AG04450 (cell line): ENCODE data around the gene WWC2. TPM values are rescaled to one million over a fixed set of nuclear protein-coding genes. Genes with fewer than 3 reads are reported as not detected.
A peak's percentile ranks its signal among the peaks of the same experiment; 100 is the strongest.

Experiments
- CTCF ChIA-PET: fragments of 300-600, 350-600 bp; formaldehyde crosslinking; extraction: SDS; loops from one replicate; lab custom pipeline; 2022; ENCODE audit warnings: antibody characterized with exemption, inconsistent platforms; lab: Charles Lee
- POLR2A ChIA-PET: fragments of 350-600 bp; formaldehyde crosslinking; extraction: SDS; loops from one replicate; lab custom pipeline; 2021; ENCODE audit warnings: antibody characterized with exemption, inconsistent platforms; lab: Yijun Ruan, JAX
- DNase-seq: peaks from one replicate; pipeline ENCODE4 v3.0.0-alpha.2; 2011; ENCODE audit warnings: low read depth, low spot score
- H3K27ac ChIP-seq: one replicate; pipeline ENCODE4 v1.5.1; 2012; ENCODE audit warnings: low read depth, low read length, control low read depth
- H3K27me3 ChIP-seq: one replicate; pipeline ENCODE4 v1.6.0; 2012; ENCODE audit warnings: low read length; ENCODE audit not compliant: control insufficient read depth, insufficient read depth
- H3K4me3 ChIP-seq: 2 replicates; pipeline ENCODE4 v1.5.1; 2011; ENCODE audit warnings: mild to moderate bottlenecking, low read depth, low read length, control low read depth
- H3K9me3 ChIP-seq: 2 replicates; pipeline ENCODE4 v1.5.1; 2012; ENCODE audit warnings: low read length; ENCODE audit not compliant: control insufficient read depth, insufficient read depth
- CTCF ChIP-seq: IDR thresholded peaks from 2 replicates; pipeline ENCODE4 v1.5.1; 2011; ENCODE audit warnings: low read depth, low read length, control low read depth, inconsistent platforms
- polyA plus RNA-seq: library from polyadenylated mRNA; depleted of rRNA; stranded (reverse); fragments of >200 nt; gene quantifications from 2 replicates; pipeline ENCODE4 v1.2.3, GENCODE V29; 2011

The WWC2 gene
- polyA plus RNA-seq, 1 experiment: 43.6 TPM

GRCh38 chr4:183153190-183153916 lies 54.3 kb downstream of the WWC2 start:
- H3K4me3 ChIP-seq: no peak overlapping the region
- H3K27me3 ChIP-seq: no peaks in the 10 kb centered on the region
- POLR2A ChIA-PET: no interaction called here
- no peak for TF ChIP-seq CTCF
- H3K9me3 ChIP-seq: no peaks in the 10 kb centered on the region
- DNase-seq: no peak
- no peak overlapping the region for H3K27ac ChIP-seq
- CTCF ChIA-PET: interaction anchor here (0.6 kb wide), 1 partner anchor 18 kb away, joined by 3 read pairs; no protein-coding TSS in a partner anchor

GRCh38 chr4:183154701-183155391 lies 55.8 kb downstream of the WWC2 start:
- ChIA-PET CTCF (no interaction called here), POLR2A (no interaction called here)
- no peak for DNase-seq
- H3K27ac ChIP-seq: no peak overlapping the region
- no peak for TF ChIP-seq CTCF
- no peak overlapping the region for H3K4me3 ChIP-seq
- no peaks in the 10 kb centered on the region for H3K9me3 ChIP-seq
- no peaks in the 10 kb centered on the region for H3K27me3 ChIP-seq

- no peaks in the 10 kb centered on the region for H3K27me3 ChIP-seq
- POLR2A ChIA-PET: no interaction called here
- no peaks in the 10 kb centered on the region for H3K9me3 ChIP-seq
- CTCF ChIA-PET: no interaction called here
- H3K4me3 ChIP-seq: no peak overlapping the region
- H3K27ac ChIP-seq: no peak overlapping the region
- TF ChIP-seq CTCF: no peak
- DNase-seq: no peak
Measured at GRCh38 chr4:183155450-183156184, 56.6 kb downstream of the WWC2 start.

GRCh38 chr4:183157215-183157614 lies 58.2 kb downstream of the WWC2 start:
- CTCF ChIA-PET: no interaction called here

More at GRCh38 chr4:183157215-183157614, 58.2 kb downstream of the WWC2 start:
- no peak overlapping the region for H3K27ac ChIP-seq
- POLR2A ChIA-PET: no interaction called here
- H3K4me3 ChIP-seq: no peak overlapping the region
- no peak for DNase-seq
- TF ChIP-seq CTCF: peak; percentile 17; the same call in 1 of the 2 replicates
- no peaks in the 10 kb centered on the region for H3K9me3 ChIP-seq
- no peaks in the 10 kb centered on the region for H3K27me3 ChIP-seq
